Stimulated activated memory B cell treated with anti-CD40 and anti-IgM and Interleukin-4, amounts not matched to agents 10 μg/mL and 1 μg/mL and 100 μg/mL, for 72 hours (primary cell): ENCODE data around the gene ACYP2.
A peak's percentile ranks its signal among the peaks of the same experiment; 100 is the strongest.
"Not testable (repeated sequence)": the region's sequence is repeated elsewhere in the genome, so short reads cannot be mapped to it uniquely, and the experiment has no call there.

Source experiments
- ATAC-seq: fragments of 150-1000 bp; cut with Tn5 transposase; 2 replicates; pipeline ENCODE4 v1.10.0; 2021
- H3K27ac Mint-ChIP-seq: one replicate; pipeline ENCODE4 v1.8.0; 2022; ENCODE audit warnings: mild to moderate bottlenecking, mixed read lengths
- H3K27me3 Mint-ChIP-seq: one replicate; pipeline ENCODE4 v1.8.0; 2022; ENCODE audit warnings: mixed read lengths
- H3K36me3 Mint-ChIP-seq: one replicate; pipeline ENCODE4 v1.8.0; 2022; ENCODE audit warnings: mixed read lengths
- H3K4me1 Mint-ChIP-seq: one replicate; pipeline ENCODE4 v1.8.0; 2022; ENCODE audit warnings: mixed read lengths
- H3K4me3 Mint-ChIP-seq: one replicate; pipeline ENCODE4 v1.8.0; 2022; ENCODE audit warnings: mild to moderate bottlenecking, moderate library complexity, mixed read lengths
- H3K9me3 Mint-ChIP-seq: one replicate; pipeline ENCODE4 v1.8.0; 2022; ENCODE audit warnings: mixed read lengths

The ACYP2 gene

GRCh38 chr2:54255230-54256090 is 140.0 kb downstream of the ACYP2 start:
- Mint-ChIP-seq H3K27me3 (no peaks in the 10 kb centered on the region), H3K4me1 (no peaks in the 10 kb centered on the region), H3K9me3 (no peaks in the 10 kb centered on the region), H3K4me3 (no peak overlapping the region), H3K36me3 (peaks cover 28% of the 10 kb centered on the region), H3K27ac (no peak overlapping the region)
- ATAC-seq, result no peak

DNA sequence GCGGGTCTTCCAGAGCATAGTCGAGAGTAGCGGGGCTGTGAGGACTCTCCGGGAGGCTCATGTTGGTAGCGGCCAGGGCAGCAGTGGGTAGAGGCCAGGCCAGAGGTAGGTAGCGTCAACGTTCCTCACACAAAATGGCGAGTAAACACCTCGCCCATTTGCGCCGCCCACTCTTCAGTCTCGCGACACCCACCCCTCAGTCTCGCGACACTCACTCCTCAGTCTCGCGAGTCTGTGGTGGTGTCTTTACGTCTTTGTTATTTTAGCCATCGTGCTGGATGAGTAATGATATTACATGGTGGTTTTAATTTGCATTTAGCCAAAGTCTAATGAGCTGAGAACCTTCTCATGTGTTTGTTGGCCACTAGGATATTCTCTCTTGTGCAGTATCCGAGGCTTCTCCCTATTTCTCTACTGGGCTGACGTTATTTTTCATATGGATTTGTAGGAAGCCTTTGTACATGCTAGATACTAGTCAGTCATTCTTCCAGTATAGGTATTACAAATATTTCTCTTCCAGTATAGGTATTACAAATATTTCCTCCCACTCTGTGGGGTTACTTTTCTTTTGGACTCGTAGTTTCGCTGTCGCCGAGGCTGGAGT is 140.8 kb downstream of the ACYP2 start, which contains the start of gene TSPYL6:
TSS of gene TSPYL6 (minus strand) at position 139 of the 604 bp plus-strand sequence. CDS start at position 61, 78 bp downstream.
- no peak for ATAC-seq
- Mint-ChIP-seq H3K27ac (no peak within 1 kb of the TSS), H3K4me1 (no peaks in the 10 kb centered on the region), H3K9me3 (no peaks in the 10 kb centered on the region), H3K4me3 (no peak within 1 kb of the TSS), H3K36me3 (peaks cover 28% of the 10 kb centered on the region), H3K27me3 (no peaks in the 10 kb centered on the region)

GRCh38 chr2:54258166-54258565 is 142.8 kb downstream of the ACYP2 start:
- H3K4me3 Mint-ChIP-seq, result no peak overlapping the region
- ATAC-seq, result no peak
- H3K27ac Mint-ChIP-seq, result no peak overlapping the region
- no peaks in the 10 kb centered on the region for H3K9me3 Mint-ChIP-seq
- no peaks in the 10 kb centered on the region for H3K4me1 Mint-ChIP-seq
- no peaks in the 10 kb centered on the region for H3K27me3 Mint-ChIP-seq
- H3K36me3 Mint-ChIP-seq, result peaks cover 33% of the 10 kb centered on the region

GRCh38 chr2:54259413-54260240 is 144.2 kb downstream of the ACYP2 start:
- no peak for ATAC-seq

GRCh38 chr2:54260241-54260595 is 144.8 kb downstream of the ACYP2 start:
- Mint-ChIP-seq H3K27ac (no peak overlapping the region), H3K9me3 (peaks cover 12% of the 10 kb centered on the region), H3K4me3 (no peak overlapping the region), H3K36me3 (peaks cover 34% of the 10 kb centered on the region), H3K4me1 (no peaks in the 10 kb centered on the region), H3K27me3 (no peaks in the 10 kb centered on the region)
- no peak for ATAC-seq

More at GRCh38 chr2:54259413-54260240, 144.2 kb downstream of the ACYP2 start:
- H3K27ac Mint-ChIP-seq, result no peak overlapping the region
- peaks cover 30% of the 10 kb centered on the region for H3K36me3 Mint-ChIP-seq
- H3K9me3 Mint-ChIP-seq, result peaks cover 6% of the 10 kb centered on the region
- no peak overlapping the region for H3K4me3 Mint-ChIP-seq
- H3K4me1 Mint-ChIP-seq, result no peaks in the 10 kb centered on the region
- no peaks in the 10 kb centered on the region for H3K27me3 Mint-ChIP-seq

DNA sequence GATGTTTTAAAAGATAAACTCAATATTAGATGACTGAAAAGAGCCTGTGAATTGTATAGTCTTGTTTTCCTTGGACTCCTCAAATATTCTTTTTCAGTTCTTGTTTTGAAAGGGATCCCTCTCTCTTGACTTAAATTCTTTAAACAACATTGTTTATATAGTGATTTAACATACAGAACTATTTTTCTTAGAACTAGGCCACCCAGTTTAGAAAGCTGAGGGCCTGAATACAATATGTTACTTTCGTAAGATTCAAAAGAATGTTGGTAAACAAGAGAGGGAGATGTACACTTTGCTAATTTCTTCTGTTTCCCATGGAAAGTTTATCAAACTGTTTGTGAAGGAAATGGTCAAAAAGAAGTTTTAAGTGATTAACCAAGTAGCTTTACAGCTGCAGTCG is 146.1 kb downstream of the ACYP2 start:
- no peaks in the 10 kb centered on the region for H3K27me3 Mint-ChIP-seq
- H3K4me3 Mint-ChIP-seq, result no peak overlapping the region
- no peaks in the 10 kb centered on the region for H3K4me1 Mint-ChIP-seq
- ATAC-seq, result no peak
- peaks cover 14% of the 10 kb centered on the region for H3K9me3 Mint-ChIP-seq
- H3K36me3 Mint-ChIP-seq, result peaks cover 26% of the 10 kb centered on the region
- no peak overlapping the region for H3K27ac Mint-ChIP-seq

- no peak for ATAC-seq
- Mint-ChIP-seq H3K9me3 (peaks cover 14% of the 10 kb centered on the region), H3K36me3 (peaks cover 26% of the 10 kb centered on the region), H3K27me3 (no peaks in the 10 kb centered on the region), H3K4me1 (no peaks in the 10 kb centered on the region), H3K4me3 (no peak overlapping the region), H3K27ac (no peak overlapping the region)
Observed at GRCh38 chr2:54262015-54262765, 146.8 kb downstream of the ACYP2 start.

DNA sequence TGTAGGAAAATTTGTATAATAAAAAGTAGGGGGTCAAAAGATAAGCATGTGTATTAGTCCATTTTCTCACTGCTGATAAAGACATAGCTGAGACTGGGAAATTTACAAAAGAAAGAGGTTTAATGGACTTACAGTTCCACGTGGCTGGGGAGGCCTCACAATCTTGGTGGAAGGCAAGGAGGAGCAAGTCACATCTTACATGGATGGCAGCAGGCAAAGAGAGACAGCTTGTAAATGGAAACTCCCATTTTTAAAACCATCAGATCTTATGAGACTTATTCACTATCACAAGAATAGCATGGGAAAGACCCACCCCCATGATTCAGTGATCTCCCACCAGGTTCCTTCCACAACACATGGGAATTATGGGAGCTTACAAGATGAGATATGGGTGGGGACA is 149.7 kb downstream of the ACYP2 start:
- H3K4me1 Mint-ChIP-seq, ATAC-seq, H3K4me3 Mint-ChIP-seq, H3K27ac Mint-ChIP-seq, H3K27me3 Mint-ChIP-seq: not testable (repeated sequence)
- peaks cover 14% of the 10 kb centered on the region for H3K9me3 Mint-ChIP-seq
- H3K36me3 Mint-ChIP-seq, result peaks cover 26% of the 10 kb centered on the region

DNA sequence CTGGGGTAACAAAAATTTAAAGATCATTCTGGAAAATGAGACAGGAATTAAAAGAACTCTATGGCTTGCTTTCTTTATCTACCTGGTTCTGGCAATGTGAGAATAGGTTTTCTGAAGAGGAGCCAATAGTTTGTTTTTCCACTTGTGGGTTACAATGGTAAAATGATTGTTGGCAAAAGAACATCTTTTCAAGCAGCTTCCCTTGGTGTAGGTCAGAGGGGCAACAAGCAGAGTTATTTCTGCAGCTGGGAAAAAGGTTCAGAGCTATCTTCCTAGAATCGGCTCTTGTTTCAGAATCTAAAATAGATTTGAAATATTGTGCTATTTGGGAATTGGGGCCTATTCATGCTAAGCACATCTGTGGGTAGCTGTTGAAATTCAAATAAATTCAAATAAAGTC is 152.2 kb downstream of the ACYP2 start:
- no peaks in the 10 kb centered on the region for H3K27me3 Mint-ChIP-seq
- H3K9me3 Mint-ChIP-seq, result peaks cover 14% of the 10 kb centered on the region
- no peak overlapping the region for H3K4me3 Mint-ChIP-seq
- H3K36me3 Mint-ChIP-seq, result peaks cover 26% of the 10 kb centered on the region
- no peak overlapping the region for H3K27ac Mint-ChIP-seq
- H3K4me1 Mint-ChIP-seq, result peaks cover 16% of the 10 kb centered on the region
- no peak for ATAC-seq

DNA sequence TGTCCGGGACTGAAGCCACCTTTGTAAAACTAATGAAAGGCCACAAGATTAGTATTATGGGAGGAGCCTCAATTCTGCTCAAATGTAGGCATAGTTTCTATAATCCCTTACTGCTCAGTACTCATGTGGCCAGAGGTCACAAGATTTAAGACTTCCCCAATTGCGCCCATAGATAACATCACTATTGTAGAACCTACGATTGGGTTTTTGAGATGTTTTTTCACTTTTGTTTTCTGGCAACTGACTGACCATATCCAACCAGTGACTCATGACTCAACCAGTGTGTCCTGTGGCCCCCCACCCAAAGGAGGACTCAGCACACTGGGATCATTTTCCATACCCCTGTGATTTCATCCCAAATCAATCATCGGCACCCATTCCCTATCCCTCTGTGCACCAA is 155.8 kb downstream of the ACYP2 start:
- no peaks in the 10 kb centered on the region for H3K36me3 Mint-ChIP-seq
- peak; percentile 51 for ATAC-seq
- H3K27ac Mint-ChIP-seq, result peak overlapping the region; percentile 82
- no peak overlapping the region for H3K4me3 Mint-ChIP-seq
- H3K4me1 Mint-ChIP-seq, result peaks cover 20% of the 10 kb centered on the region
- H3K27me3 Mint-ChIP-seq, result no peaks in the 10 kb centered on the region
- no peaks in the 10 kb centered on the region for H3K9me3 Mint-ChIP-seq

GRCh38 chr2:54271843-54272627 is 156.6 kb downstream of the ACYP2 start:
- Mint-ChIP-seq H3K27ac (peak overlapping the region; percentile 82), H3K4me3 (no peak overlapping the region), H3K4me1 (peaks cover 20% of the 10 kb centered on the region), H3K9me3 (no peaks in the 10 kb centered on the region), H3K36me3 (no peaks in the 10 kb centered on the region), H3K27me3 (no peaks in the 10 kb centered on the region)
- ATAC-seq, result peak; percentile 96

DNA sequence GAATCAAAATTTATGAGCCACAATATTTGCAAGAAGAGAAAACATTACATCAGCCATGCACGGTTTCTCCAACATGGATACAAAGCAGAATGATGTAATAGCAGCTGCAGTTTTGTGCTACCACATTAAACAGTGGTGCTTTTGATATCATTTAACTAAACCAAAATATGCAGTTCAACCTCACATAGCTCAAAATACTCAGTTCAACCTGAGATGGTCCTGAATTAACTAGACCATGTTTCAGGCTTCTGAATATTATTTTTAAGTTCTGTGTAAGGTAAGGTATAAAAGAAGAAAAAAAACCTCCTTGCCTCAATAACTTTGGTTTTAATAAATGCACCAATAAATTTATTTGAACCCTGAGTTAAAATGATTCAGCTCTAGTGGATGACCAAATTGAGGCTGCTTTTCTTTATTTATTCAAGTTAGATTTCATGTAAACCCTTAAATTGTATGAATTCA is 159.4 kb downstream of the ACYP2 start:
- H3K27ac Mint-ChIP-seq, result no peak overlapping the region
- no peaks in the 10 kb centered on the region for H3K9me3 Mint-ChIP-seq
- H3K4me1 Mint-ChIP-seq, result peaks cover 20% of the 10 kb centered on the region
- no peak for ATAC-seq
- no peak overlapping the region for H3K4me3 Mint-ChIP-seq
- no peaks in the 10 kb centered on the region for H3K27me3 Mint-ChIP-seq
- H3K36me3 Mint-ChIP-seq, result no peaks in the 10 kb centered on the region

DNA sequence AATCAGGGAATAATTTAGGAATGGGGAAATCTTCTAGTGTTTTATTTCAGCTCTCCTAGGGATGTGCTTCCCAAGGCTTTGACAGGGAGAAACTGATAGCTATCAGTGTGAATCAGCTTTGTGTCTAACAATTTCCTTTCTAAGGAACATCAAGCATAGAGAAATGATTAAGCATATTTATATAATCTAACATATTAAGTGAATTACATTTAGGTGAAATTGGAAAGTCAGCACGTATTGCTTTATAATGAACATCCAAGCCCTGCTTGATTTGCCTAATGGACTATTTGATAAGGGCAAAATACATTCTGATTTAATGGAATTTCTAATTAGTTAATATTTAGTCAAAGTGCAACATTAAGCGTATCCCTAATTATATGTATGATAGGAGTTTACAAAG is 160.1 kb downstream of the ACYP2 start:
- no peak overlapping the region for H3K27ac Mint-ChIP-seq
- no peaks in the 10 kb centered on the region for H3K27me3 Mint-ChIP-seq
- H3K4me3 Mint-ChIP-seq, result no peak overlapping the region
- H3K9me3 Mint-ChIP-seq, result no peaks in the 10 kb centered on the region
- ATAC-seq, result no peak
- H3K36me3 Mint-ChIP-seq, result no peaks in the 10 kb centered on the region
- peaks cover 20% of the 10 kb centered on the region for H3K4me1 Mint-ChIP-seq

DNA sequence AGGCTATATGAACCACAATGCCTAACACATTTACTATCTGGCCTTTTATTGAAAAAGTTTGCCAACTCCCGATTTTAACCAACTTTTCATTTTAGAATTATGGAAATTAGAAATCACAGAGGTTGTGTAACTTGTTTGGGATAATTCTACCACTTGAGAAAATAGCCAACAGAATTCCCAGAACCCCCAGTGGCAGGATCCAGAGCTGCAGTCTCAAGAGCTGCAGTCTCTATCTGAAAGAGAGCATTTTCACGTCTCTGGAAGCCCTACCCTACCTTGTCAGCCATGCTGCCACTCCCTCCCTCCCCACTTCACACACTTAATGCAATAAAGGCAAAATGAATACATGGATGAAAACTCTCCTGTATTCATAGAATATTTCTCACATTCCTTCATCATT is 164.0 kb downstream of the ACYP2 start:
- peaks cover 6% of the 10 kb centered on the region for H3K4me1 Mint-ChIP-seq
- H3K4me3 Mint-ChIP-seq, result no peak overlapping the region
- peaks cover 3% of the 10 kb centered on the region for H3K36me3 Mint-ChIP-seq
- no peak for ATAC-seq
- H3K27me3 Mint-ChIP-seq, result no peaks in the 10 kb centered on the region
- no peak overlapping the region for H3K27ac Mint-ChIP-seq
- no peaks in the 10 kb centered on the region for H3K9me3 Mint-ChIP-seq
